ENCODE data around the gene CDKAL1.
"Not testable (repeated sequence)": the region's sequence is repeated elsewhere in the genome, so short reads cannot be mapped to it uniquely, and the experiment has no call there.

The CDKAL1 gene

DNA sequence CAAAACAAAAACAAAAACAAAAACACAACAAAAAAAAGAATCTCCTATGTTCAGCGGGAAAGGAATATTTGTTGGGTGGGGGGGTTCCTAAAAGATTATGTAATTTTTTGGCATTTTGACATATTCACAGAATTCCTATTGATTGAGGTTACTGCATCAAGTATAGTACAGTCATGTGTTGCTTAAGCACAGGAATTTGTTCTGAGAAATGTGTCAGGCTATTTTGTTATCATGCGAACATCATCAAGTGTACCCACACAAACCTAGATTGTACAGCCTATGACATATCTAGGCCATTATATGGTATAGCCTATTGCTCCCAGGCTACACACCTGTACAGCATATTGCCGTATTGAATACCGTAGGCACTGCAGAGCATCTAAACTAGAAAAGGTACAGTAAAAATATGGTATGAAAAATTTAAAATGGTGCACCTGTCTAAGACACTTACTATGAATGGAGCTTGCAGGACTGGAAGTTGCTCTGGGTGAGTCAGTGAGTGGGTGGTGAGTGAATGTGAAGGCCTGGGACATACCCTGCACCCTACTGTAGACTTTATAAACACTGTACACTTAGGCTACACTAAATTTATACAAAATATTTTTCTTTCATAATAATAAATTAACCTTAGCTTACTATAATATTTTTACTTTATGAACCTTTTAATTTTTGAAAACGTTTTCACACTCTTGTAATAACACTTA, 110.6 kb downstream of the CDKAL1 start:
- no peak for DNase-seq

DNA sequence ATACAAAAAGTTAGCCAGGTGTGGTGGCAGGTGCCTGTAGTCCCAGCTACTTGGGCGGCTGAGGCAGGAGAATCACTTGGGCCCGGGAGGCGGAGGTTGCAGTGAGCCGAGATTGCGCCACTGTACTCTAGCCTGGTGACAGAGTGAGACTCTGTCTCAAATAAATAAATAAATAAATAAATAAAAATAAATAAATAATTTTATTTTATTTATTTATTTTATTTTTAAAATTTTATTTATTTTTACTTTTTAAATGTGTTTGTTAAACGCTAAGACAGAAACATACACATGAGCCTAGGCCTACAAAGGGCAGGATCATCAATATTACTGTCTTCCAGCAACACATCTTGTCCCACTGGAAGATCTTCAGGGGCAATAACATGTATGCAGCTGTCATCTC, 111.3 kb downstream of the CDKAL1 start:
- DNase-seq = not testable (repeated sequence)

DNA sequence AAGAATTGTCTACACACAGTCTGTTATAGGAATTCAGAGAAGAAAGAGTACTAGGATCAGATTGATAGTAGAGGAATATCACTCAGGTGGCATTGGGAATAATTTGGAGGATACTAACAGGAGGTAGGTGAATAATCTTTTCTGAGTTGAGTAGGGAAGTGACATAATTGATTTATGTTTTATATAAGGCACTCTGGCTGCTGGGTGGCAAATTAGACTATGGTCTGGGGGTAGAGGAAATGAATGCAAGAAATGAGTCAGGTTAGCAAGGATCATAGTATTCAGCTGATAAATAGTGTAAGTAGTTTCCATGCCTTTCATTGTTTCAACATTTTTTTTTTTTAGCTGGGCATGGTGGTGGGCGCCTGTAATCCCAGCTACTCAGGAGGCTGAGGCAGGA, 113.3 kb downstream of the CDKAL1 start:
- DNase-seq = no peak

DNA sequence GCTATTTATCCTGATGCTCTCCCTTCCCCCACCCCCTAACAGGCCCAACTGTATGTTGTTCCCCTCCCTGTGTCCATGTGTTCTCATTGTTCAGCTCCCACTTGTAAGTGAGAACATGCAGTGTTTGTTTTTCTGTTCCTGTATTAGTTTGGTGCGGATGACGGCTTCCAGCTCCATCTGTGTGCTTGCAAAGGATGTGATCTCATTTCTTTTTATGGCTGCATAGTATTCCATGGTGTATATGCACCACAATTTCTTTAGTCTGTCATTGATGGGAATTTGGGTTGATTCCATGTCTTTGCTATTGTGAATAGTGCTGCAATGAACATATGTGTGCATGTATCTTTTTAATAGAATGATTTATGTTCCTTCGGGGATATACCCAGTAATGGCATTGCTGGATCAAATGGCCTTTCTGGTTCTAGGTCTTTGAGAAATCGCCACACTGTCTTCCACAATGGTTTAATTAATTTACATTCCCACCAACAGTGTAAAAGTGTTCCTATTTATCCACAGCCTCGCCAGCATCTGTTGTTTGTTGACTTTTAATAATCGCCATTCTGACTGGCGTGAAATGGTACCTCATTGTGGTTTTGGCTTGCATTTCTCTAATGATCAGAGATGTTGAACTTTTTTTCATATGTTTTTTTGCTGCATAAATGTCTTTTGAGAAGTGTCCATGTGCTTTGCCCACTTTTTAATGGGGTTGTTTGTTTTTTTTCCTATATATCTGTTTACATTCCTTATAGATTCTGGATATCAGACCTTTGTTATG, 115.6 kb downstream of the CDKAL1 start:
- not testable (repeated sequence) for DNase-seq

DNA sequence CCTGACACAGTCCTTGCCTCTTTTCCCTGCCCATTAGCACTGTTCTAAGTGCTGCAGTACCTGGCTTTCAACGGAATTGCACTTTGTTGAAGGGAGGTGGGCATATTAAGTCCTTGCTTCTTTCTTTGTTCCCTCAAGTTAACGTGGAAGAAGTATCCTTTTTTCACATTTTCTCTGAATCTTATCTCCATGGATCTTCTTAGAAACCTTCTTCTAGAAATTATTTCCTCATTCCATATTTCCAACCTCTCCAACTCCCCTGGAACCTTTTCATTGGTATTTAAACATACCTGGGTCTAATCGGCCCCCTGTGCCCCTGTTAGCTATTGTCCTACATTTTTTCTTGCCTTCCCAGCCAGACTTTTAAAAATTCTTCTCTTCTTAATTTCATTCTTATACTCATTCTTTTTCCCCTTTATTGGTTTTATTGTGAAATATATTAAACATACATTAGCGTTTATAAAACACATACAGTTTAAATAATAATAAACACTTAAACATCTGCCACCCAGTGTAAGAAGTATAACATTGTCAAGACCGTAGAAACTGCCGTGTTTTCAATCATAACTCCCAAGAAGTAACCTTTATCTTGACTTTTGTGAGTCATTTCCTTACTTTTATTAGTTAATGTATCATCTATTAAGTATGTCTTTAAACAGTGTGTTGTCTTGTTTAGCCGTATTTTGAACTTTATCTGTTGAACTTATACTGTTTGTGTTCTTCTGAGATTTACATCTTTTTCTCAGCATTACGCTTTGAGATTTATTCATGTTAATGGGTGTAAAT, 118.2 kb downstream of the CDKAL1 start:
- no peak for DNase-seq

DNA sequence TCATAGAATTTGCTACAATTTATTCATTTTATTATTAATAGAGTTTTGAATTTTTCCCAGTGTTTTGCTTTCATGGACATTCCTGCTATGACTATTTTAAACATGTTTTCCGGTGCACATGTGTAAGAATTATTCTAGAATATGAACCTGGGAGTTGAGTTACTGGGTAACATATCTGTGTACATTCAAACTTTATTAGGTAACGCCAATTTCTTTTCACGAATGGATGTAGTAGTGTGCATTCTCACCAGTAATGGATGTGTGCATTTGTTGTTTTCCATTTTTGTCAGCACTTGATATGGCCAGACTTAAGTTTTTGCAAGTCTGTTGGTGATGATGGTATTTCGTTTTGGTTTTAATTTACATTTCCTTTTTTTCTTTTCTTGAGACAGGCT, 118.8 kb downstream of the CDKAL1 start:
- no peak for DNase-seq

DNA sequence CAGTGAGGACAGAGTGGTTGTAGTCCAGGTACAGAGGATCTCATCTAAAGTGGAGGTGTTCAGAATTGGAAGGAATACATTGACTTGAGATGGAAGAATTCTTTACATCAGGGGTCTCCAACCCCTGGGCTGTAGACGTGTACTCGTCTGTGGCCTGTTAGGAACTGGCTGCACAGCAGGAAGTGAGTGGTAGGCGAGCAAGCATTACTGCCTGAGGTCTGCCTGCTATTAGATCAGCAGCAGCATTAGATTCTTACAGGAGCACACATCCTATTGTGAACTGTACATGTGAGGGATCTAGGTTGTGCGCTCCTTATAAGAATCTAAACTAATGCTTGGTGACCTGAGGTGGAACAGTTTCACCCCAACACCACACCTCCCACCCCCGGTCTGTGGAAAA, 121.1 kb downstream of the CDKAL1 start:
- no peak for DNase-seq

DNA sequence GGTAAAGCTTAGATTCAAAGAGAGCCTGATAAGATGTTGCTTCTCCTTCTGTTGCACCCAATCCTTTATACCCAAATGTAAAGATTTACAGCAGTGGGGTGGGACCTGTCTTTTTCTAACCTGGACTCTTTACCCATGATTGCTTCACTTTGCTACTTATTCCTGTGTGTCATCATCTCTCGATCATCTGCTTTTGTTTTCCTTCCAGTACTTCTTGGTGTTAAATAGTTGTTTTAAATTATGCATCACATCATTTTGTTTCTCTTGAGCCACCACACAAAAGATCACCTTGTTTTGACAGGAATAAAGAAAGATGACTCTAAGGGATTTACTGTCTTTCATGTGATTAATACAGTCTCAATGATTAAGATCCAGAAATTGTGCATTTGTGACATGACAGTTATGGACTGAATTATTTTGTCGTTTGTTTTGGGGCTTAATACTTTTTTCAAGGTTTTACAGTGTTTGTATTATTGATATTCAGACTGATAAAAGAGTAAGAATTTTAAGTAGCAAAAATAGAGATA, 123.1 kb downstream of the CDKAL1 start:
- DNase-seq = no peak

DNA sequence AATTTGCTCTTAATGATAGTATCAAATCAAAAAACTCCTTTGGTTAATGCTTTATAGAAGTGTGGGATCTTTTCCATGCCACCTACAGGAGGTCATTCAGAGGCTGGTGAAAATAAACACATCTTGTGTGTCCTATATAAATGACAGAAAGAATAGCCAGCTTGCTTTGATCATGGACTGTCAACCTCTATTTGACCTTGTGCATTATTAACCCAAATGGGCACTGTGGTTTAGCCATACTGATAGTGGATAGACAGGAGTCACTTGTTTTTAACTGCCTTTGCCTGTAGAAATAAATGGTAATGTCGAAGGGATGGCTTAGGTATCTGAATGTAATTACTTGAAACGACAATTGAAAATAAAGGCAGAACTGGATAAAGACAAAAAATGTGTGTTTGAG, 123.8 kb downstream of the CDKAL1 start:
- no peak for DNase-seq

DNA sequence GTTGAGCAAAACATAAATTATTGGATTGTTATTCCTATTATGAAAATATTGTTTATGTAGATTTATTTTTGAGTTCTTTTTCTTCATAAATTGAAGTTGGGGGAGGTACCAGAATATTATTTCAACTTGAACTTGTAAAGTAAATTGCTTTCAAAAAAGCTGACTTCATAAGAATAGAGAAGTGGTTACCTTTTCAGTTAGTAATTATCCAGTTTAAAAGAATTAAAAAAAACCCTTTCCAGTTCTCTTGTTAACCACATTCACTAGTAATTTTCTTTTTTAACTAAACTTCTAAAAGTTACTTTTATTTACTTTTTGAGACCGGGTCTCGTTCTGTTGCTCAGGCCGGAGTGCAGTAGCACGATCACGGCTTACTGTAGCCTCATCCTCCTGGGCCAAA, 124.3 kb downstream of the CDKAL1 start:
- no peak for DNase-seq

DNA sequence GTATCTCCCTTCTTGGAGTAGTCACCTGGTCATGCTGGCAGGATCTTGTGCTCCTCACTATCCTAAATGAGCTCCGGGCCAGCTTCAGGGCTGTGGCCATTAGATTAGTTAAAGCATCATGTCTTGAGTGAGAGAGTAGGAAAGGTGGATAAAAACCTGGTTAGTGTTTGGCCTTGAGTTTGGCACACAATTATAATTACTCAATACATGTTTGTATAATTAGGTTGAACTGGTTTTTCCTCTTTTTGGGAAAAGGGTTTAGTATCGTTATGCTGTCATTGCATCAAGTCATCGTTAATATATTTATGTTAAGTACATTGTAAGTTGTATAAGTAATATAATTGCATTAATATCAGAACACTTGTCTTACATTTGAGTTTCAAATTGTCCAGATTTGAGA, 126.3 kb downstream of the CDKAL1 start:
- no peak for DNase-seq

DNA sequence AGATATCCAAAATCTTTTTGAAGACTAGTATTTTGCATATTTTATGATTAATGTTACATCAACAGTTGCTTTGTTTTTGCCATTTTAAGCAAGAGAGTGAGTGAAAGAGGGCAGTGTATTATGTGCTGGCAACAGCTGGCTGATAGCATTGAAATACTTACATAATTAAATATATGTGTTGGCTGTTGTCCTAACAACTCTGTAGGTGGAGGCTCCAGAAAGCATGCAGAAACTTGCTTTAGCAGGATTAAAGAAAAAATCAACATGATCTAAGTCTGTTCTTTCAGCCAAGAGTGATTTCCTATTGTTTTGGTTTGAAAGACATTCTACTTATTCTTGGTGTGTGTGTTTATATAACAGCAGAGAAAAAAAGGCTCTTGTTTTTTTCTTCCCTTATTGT, 127.5 kb downstream of the CDKAL1 start:
- DNase-seq = no peak

DNA sequence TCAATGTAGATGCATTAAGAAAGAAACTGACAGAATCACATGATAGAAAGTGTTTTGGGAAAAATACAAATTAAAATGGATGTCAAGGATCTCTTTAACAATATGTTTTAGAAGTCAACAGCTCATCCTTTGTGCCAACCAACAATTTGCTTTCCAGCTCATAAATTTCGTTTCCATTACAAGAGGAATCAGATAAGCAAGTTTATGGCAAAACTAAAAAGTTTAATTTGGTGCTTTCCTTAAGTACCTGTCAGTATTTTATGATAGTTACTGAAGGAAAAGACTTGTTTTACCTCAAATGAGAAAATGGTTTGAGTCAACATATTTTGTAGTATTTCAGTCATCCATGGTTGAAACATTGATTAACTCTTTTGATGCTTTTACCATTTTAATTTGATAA, 130.0 kb downstream of the CDKAL1 start:
- no peak for DNase-seq

DNA sequence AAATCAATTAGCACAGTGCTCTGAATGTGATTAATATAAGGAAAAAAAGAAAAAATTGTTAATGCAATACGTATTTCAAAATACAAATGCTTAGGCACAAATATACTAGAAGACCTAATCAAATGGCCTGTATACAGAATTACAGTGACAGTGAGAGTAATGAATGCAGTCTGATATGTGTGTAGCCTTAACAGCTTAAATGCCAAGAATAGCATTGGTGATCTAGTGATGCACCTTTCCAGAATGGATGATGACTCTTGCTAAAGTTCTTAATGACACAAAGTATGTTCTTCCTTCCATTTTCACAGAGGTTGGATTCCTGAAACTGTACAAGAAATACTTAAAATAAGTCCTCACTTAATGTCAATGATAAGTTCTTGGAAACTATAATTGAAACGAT, 131.0 kb downstream of the CDKAL1 start:
- no peak for DNase-seq

DNA sequence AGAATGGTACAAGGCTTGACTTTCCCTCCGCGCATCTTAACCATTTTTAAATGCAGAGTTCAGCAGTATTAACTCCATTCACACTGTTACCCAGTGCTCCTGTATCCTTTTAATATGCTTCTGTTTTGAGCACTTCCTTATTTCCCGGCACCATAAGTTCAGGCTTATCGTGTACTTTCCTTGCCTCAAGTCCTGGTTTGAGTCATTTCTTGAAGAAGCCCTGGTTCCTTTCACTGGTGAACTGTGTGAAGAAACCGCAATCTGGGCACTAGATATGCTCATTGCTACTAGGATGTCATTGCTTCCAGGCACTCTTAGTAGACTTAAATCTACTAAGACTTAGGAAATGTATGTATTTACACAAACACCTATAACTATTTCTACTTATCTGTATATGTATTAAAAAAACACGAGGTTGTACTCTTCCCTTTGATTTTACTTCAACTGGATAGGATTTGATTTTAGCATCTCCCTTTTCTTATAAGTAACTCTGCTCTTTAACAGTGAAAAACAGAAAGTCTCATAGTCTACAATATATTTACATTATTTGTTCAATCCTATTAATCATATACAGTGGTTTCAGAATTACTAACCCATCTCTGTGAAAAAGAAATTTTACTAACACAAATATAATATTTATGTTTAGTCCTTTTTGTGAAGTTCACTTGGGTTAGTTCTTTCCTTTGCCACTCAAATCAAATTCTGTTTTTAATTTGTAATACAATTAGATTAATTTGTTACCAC, 135.5 kb downstream of the CDKAL1 start:
- DNase-seq = no peak

DNA sequence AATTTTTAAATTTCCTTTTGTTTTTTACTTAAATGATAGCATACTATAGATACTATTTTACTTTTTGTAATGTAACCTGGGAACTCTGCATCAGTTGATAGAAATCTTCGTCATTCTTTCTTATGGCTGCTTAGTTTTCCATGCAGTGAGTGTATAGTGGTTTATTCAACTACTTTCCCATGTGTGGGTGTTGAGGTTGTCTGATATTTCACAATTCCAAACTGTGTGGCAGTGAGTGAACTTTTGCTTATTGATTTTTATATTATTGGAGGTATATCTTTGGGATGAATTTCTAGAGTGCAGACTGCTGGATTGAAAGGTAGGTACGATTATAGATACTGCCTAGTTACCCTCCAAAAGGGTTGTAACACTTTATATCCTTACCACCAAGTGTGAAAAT, 136.5 kb downstream of the CDKAL1 start:
- no peak for DNase-seq

DNA sequence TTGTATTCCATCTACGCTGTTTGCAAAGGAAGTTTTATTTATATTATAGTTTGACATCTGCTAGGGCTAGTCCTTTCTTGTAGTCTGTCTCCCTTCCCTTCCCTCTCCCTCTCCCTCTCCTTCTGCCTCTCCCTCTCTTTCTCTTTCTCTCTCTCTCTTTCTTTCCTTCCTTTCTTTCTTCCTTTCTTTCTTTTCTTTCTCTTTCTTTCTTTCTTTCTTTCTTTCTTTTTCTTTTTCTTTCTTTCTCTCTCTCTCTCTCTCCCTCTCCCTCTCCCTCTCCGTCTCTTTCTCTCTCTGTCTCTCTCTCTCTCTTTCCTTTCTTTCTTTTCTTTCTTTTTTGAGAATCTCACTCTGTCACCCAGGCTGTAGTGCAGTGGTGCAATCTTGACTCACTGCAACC, 137.8 kb downstream of the CDKAL1 start:
- no peak for DNase-seq

DNA sequence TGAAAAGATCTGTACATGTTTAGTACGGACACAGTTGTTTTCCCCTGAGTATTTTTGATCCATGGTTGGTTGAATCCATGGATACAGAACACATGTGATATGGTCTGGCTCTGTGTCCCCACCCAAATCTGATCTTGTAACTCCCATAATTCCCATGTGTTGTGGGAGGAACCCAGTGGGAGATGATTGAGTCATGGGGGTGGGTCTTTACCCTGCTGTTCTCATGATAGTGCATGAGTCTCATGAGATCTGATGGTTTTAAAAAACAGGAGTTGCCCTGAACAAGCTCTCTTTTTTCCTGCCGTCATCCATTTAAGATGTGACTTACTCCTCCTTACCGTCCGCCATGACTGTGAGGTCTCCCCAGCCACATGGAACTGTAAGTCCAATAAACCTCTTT, 139.2 kb downstream of the CDKAL1 start:
- no peak for DNase-seq

DNA sequence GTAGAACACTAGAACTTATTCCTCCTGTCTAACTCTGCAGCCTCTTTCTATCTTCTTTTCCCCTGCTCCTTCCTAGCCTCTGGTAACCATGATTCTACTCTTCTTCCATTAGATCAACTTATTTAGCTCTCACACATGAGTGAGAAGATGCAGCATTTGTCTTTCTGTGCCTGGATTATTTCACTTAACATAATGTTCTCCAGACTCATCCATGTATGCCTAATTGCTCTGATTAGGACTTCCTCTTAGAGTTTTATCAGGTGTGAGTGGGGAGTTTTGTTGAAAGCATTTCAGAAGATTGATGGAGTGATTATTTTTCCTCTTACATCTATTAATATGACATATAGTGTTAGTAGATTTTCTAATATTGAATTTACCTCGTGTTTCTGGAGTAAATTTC, 140.4 kb downstream of the CDKAL1 start:
- no peak for DNase-seq

DNA sequence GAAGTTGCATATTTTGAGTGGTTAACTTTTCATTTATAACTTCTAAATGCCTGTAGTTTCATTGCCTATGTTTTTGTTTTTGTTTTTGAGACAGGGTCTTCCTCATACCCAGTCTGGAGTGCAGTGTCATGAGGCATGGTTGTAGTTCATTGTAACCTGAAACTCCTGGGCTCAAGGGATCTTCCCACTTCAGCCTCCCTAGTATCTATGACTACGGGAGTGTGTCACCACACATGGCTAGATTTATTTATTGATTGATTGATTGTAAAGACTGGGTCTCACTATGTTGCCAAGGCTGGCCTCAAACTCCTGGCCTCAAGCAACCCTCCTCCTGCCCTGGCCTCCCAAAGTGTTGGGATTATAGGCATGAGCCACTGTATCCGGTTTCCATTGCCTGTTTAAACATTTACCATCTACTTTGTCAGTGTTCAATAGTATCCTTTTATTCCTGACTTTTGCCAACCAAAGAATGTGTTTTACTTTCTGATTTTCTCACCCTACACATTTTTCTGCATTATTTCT, 144.6 kb downstream of the CDKAL1 start:
- DNase-seq = no peak

DNA sequence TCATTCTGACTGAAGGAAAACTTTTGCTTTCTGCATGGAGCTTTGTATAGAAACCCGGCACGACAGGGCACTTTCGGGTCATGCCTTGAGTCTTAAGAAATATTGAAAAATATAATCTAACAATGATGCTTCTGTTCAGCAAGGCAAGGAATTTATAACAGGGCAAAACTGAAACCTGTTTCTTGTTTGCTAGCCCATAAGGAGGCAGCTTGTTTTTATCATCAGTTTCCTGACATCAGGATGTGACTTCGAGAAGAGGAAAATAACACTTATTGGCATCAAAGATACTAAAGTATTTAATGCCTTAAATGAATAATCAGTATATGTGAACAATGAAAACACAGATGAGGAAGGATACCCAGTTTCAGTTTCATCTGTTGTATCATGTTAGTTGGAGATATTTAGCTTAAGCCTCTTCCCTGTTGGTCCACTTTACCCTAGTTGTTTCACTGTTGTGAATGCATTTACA, 146.5 kb downstream of the CDKAL1 start:
- no peak for DNase-seq

DNA sequence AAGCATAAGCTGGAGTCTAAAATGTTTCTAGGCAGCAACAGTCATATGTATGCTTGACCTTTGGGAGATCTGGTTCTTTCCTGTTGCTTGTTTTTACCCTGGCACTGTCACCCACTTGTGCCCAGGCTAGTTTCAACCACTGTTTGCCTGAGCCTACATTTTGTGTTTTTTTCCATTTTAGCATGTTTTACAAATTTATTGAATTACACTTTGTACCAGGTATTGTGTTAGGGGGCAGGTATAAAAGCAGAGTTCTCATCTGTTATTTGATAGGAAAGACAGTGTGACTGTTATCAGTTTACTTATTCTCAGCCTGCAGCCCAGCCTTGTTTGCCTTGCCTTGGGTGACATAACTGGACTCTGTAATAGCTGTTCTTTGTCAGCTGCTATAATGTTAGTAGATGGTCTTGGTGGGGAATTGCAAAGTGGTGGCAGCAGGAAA, 147.0 kb downstream of the CDKAL1 start:
- no peak for DNase-seq

All from activated T-cell treated with anti-CD3 and anti-CD28 coated beads, Interleukin-2, amount 50 U/mL, for 48 hours (primary cell).